Measurements from ENCODE around the gene DPH6. TPM values are rescaled to one million over a fixed set of nuclear protein-coding genes. Genes with fewer than 3 reads are reported as not detected.
"Not testable (repeated sequence)": the region's sequence is repeated elsewhere in the genome, so short reads cannot be mapped to it uniquely, and the experiment has no call there.

DPH6 gene
- 10 to 100 TPM; 30.6 to 49.0 (median 36.8) TPM for total RNA-seq

DNA sequence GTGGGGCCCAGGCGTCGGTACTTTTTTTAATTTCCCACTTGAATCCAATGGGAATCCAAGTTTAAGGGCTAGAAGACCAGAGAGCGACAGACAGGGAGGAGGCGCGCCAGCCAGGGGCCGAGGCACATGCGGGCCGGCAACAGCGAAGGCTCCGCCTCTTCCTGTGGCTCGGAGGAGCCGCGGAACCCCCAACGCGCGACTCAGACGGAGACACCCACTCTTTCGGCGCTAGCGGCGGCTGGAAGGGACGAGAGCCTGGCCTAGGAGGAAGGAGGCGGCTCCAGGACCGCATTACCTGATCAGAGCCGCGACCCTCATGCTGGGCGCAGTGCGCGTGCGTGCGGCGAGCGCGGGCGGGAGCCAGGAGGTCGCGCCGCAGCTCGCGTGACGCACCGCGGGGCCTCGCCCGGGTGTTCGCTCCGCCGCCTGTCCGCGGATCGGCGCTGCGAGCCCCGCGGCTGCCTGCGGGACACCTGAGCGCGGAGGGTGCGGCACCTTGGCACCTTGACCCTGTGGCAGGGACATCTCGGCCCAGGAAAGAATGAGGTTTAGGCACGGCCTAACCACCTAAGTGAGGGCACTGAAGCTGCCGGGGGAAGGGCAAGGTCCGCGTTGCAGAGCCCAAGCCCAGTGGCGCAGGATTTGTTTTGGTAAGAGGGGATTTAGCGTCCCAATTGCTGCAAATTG is at the start of gene DPH6:
Gene DPH6, minus strand, starts transcription at position 342 of the 687 bp plus-strand sequence. Its CDS starts 24 bp downstream, at position 318.
- Histone ChIP-seq H3K4me1 (peaks cover 9 to 14% of the 10 kb centered on the region in 2 donors), H3K36me3 (no peaks in the 10 kb centered on the region), H3K9me3 (no peaks in the 10 kb centered on the region), H3K27me3 (no peaks in the 10 kb centered on the region), H3K27ac (peak within 1 kb of the TSS; percentile 96 to 99 (median 99)), H3K4me3 (replicated peaks in 1 of 3) (peak within 1 kb of the TSS; percentile 52 to 89 (median 74))
- peak; percentile 82 to 83 for DNase-seq
- TF ChIP-seq POLR2A (IDR thresholded peaks at IDR 0.05): peak in 1 of 2 donors; percentile 78
- TF ChIP-seq, protein P1, sequence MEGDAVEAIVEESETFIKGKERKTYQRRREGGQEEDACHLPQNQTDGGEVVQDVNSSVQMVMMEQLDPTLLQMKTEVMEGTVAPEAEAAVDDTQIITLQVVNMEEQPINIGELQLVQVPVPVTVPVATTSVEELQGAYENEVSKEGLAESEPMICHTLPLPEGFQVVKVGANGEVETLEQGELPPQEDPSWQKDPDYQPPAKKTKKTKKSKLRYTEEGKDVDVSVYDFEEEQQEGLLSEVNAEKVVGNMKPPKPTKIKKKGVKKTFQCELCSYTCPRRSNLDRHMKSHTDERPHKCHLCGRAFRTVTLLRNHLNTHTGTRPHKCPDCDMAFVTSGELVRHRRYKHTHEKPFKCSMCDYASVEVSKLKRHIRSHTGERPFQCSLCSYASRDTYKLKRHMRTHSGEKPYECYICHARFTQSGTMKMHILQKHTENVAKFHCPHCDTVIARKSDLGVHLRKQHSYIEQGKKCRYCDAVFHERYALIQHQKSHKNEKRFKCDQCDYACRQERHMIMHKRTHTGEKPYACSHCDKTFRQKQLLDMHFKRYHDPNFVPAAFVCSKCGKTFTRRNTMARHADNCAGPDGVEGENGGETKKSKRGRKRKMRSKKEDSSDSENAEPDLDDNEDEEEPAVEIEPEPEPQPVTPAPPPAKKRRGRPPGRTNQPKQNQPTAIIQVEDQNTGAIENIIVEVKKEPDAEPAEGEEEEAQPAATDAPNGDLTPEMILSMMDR (IDR thresholded peaks at IDR 0.05): no peak
- 1 to 2% methylated on average over 13 to 29 of the region's 66 CpGs for WGBS, 2 donors
- intact Hi-C loops (cut with DNase I): no loop called here

DNA sequence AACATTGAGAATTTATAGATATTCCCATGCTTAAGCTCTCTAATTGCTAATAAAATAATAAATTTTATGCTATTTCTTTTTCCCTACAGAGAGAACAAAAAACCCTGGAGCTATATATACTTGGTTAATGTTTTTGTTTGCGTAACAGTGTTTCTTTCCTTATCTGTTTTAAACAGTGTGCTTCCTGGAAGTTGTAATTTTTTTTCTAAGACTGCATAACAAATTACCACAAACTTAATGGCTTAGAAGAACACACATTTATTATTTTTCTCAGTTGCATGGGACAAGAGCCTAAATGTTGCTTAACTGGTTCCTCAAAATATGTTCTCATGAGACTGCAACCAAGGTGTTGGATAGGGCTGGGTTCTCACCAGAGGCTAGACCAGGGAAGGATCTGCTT is 49.7 kb upstream of the DPH6 start:
- WGBS, 2 donors: 85 to 94% methylated on average over 1 of the region's 1 CpG
- TF ChIP-seq POLR2A (IDR thresholded peaks at IDR 0.05): no peak
- TF ChIP-seq, protein P1 (IDR thresholded peaks at IDR 0.05): no peak

GRCh38 chr15:35591987-35592386 is 46.0 kb upstream of the DPH6 start:
- DNase-seq; H3K27me3 ChIP-seq; H3K36me3 ChIP-seq; H3K9me3 ChIP-seq; H3K4me1 ChIP-seq; H3K4me3 ChIP-seq (replicated peaks in 1 of 3); H3K27ac ChIP-seq; intact Hi-C loops (cut with DNase I): not testable (repeated sequence)
- 93 to 94% methylated on average over 2 of the region's 2 CpGs for WGBS, 2 donors

More for the DNA sequence above, 49.7 kb upstream of the DPH6 start:
- Histone ChIP-seq H3K4me3 (replicated peaks in 1 of 3) (no peak overlapping the region), H3K27ac (no peak overlapping the region), H3K36me3 (no peaks in the 10 kb centered on the region), H3K27me3 (no peaks in the 10 kb centered on the region), H3K4me1 (no peaks in the 10 kb centered on the region), H3K9me3 (no peaks in the 10 kb centered on the region)
- intact Hi-C loops (cut with DNase I): no loop called here
- no peak for DNase-seq

DNA sequence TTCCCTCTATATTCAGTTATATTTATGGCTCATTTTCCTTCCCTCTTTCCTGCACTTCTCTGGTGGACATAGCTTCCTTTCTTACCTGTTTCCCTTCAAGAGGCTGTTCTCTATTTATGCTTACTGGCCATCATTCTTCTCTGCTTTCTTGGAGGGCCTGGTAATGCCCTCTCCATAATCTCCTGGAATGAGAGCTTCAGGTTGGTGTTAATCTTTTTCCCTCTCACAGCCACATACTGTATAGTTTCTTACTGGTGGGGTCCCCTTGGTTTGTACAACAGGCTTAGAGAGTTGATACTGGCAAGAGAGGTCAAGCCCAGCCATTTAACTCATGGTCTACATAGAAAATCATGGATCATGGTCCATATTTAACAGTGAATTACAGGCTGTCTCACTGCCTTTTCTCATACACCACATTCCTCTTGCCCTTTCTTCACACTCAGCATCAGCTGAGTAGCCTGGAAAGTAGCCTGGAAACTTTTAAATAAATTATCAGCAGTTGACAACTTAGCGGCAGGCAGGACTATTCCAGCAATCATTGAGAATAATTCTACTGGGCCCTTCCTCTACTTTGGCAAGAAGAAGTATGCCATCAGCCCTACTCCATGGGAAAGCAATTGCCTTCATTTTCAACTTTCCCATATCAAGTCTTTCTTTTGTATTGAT is 38.0 kb upstream of the DPH6 start:
- Histone ChIP-seq H3K9me3 (no peaks in the 10 kb centered on the region), H3K4me1 (peaks cover 0 to 5% of the 10 kb centered on the region in 2 donors), H3K27me3 (no peaks in the 10 kb centered on the region), H3K4me3 (replicated peaks in 1 of 3) (no peak overlapping the region), H3K27ac (no peak overlapping the region), H3K36me3 (no peaks in the 10 kb centered on the region)
- 62 to 65% methylated on average over 1 of the region's 1 CpG for WGBS, 2 donors
- intact Hi-C loops (cut with DNase I): no loop called here
- DNase-seq: no peak
- no peak for TF ChIP-seq POLR2A (IDR thresholded peaks at IDR 0.05)
- TF ChIP-seq, protein P1 (IDR thresholded peaks at IDR 0.05): no peak

- intact Hi-C loops (cut with DNase I): no loop called here
These were observed 34.6 kb upstream of the DPH6 start for GRCh38 chr15:35580606-35581005.

More at GRCh38 chr15:35580606-35581005, 34.6 kb upstream of the DPH6 start:
- Histone ChIP-seq H3K4me3 (replicated peaks in 1 of 3) (no peak overlapping the region), H3K9me3 (no peaks in the 10 kb centered on the region), H3K36me3 (no peaks in the 10 kb centered on the region), H3K27me3 (no peaks in the 10 kb centered on the region), H3K27ac (no peak overlapping the region), H3K4me1 (peaks cover 0 to 5% of the 10 kb centered on the region in 2 donors)
- no peak for DNase-seq
- WGBS, 2 donors: 96 to 98% methylated on average over 3 of the region's 3 CpGs
- no peak for TF ChIP-seq POLR2A (IDR thresholded peaks at IDR 0.05)
- TF ChIP-seq, protein P1 (IDR thresholded peaks at IDR 0.05): no peak

All from thyroid gland (tissue), 4 donors.